Measurements from ENCODE around the gene IL18BP.
A peak's percentile ranks its signal among the peaks of the same experiment; 100 is the strongest.

The IL18BP gene

DNA sequence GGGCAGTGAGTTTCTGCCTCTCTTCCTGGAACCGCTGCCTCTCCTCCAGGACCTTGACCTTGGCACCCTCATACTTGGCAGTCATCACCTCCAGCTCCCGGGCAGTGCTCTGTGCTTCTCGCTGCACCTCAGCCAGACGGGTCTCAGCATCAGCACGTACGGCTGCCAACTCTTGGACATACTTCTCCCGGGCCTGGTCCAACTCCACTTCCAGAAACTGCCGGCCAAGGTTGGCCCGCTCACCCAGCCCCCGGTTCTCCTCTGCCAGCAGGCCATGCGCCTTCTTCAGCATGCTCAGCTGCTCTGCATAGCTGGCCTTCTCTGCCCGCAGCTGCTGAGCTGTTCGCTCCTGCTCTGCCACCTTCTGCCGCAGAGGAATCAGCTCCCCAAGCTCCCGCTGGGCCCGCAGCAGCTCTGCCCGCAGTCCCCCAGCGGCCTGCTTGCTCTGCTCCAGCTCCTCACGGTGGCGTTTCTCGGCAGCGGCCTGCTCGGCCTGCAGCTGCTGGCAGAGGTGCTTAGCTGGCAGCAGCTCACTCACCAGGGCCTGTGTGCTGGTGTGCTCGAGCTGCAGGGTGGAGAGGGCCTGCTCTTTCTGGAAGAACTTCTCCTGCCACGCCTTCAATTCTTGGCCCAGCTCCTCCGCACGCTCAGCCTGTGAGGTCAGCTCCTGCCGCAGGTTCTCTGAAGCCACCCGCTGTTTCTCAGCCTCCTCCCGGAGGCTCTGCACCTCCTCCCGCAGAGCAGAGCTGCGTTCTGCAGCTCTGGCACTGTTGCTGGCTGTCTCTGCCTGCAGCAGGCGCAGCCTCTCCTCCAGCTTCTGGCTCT, 14.4 kb downstream of the IL18BP start:
- peak; percentile 55 for DNase-seq

DNA sequence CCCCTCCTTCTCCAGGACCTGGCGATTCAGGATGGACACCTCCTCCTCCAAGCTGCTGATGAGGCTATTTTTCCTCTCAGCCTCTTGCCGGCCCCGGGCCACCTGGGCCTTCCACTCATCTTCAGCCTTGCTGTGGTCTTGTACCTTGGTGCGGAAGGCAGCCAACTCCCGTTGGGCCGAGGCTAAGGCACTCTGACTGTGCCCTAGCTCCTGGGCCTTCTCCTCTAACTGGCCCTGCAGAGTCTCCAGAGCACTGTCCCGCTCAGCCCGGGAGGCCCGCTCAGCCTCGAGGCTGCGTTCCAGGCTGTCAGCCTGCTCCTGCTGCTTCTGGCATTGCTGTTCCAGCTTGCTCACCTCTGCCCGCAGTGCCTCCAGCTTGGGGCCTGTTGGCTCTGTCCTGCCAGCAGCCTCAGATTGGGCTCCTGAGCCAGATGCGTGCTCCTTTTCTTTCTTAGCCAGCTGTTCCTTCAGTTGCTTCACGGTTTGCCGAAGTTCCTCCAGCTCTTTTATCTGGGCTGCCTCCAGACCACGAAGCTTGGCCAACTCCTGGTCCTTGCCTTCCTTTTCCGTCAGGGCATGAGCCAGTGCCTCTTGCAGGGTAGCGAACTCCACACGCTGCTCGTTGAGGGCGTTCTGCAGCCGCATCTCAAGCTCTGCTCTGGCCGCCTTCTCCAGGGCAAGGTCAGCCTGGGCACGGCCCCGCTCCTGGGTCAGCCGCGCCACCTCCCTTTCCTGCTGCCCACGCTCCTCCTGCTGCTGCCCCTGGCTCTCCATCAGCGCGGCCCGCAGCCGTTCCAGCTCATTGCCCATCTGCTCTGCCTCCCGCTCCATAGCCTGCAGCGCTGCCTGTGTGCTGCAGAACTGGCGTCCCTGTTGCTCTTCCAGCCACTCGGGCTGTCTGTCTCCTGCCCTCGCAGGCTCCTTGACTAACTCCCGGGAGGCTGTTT, 15.3 kb downstream of the IL18BP start:
- DNase-seq, result no peak

- no peak for DNase-seq
Observed at GRCh38 chr11:72014761-72015320, 16.1 kb downstream of the IL18BP start.

- peak; percentile 25 for DNase-seq
Observed at GRCh38 chr11:72015511-72016061, 16.9 kb downstream of the IL18BP start.

- DNase-seq, result no peak
Observed at GRCh38 chr11:72018171-72018570, 19.5 kb downstream of the IL18BP start.

GRCh38 chr11:72023335-72023734, 24.6 kb downstream of the IL18BP start:
- no peak for DNase-seq

- no peak for DNase-seq
Observed at GRCh38 chr11:72024069-72024754, 25.5 kb downstream of the IL18BP start.

DNA sequence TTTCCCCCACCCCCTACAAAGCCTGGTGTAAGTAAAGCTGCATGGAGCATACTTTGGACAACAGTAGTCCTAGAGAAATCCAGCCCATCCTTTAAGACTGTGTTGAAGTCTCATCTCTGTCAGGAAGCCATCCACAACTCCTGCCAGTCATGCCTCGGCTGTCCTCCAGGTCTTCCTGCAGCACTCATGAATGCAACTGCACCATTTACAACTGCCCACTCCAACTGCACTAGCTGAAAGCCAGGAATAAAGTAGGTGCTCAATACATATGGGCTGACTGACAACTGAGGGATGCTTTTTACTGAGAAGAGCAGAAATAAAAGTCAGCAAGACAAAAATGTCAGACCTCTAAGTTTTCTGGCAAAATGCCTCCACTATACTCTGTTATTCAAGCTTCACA, 27.4 kb downstream of the IL18BP start:
- no peak for DNase-seq

GRCh38 chr11:72030472-72031045, 31.9 kb downstream of the IL18BP start:
- no peak for DNase-seq

DNA sequence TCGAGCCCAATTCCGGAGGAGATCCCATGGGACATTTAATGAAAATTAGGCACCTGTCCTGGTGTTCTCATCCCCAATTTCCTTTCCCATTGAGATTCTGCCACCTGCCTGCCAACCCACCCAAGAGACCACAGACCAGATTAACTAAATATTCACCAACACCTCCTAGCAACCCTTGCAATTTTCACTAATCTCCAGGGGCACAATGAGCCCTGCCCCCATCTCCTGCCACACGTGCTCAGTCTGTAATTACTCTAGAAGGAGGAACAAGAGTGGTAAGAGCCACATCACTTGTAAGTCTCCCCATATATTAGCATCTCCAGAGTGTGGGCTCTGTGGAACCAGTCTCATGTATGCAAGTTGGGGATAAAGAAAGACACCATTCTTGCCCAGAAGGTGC, 38.0 kb downstream of the IL18BP start:
- no peak for DNase-seq

DNA sequence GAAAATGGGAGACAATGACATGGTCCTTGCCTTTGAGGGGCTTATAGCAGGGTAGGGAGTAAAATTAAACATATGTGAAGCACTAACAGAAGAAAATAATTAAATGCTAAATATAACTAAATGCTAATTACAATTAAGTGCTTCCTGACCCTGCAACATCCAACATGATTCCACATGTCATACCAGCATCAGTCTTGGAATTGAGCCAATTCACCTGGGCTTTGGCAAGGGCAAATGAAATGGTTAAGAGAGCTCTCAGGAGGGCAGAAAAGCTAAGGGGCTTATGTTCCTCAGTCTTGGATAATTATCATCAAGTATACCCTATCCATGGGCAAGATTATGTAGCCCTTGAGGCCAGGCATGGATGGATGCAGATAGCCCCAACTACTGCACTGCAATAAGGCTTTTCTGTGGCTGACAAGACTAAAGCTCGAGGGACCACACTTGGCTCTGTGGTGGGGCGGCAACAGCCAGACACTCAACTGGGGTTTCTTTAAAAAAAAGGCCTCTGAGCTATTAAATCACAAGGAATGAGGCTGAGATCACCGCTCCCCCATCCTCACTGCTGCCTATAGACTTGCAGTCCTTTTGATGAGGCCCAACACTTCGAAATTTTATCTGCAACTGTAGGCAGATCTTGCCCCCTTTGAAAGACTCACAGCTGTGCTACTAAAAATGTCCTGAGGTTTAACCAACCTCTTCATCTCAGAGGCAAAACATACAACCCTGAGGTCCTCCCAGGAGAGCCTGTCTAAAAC, 39.0 kb downstream of the IL18BP start:
- peak; percentile 56 for DNase-seq

DNA sequence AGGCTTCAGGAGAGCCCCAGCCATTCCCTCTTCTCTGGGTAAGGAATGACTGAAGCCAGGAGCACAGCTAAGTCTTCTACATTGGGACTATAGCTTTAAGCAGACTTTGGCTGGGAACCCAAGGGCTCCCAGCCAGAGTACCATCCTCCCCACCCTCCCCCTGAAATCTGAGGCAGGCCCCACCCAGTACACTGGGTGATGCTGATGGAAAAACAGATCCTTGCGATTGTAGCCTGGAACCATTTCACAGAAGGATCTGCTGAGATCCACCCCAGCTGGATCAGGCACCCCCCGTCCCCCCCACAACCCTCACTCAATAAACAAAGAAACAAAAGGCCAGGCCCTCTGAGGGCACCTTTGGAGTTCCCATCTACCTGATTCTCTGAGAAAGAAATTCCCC, 39.8 kb downstream of the IL18BP start:
- peak; percentile 81 for DNase-seq

DNA sequence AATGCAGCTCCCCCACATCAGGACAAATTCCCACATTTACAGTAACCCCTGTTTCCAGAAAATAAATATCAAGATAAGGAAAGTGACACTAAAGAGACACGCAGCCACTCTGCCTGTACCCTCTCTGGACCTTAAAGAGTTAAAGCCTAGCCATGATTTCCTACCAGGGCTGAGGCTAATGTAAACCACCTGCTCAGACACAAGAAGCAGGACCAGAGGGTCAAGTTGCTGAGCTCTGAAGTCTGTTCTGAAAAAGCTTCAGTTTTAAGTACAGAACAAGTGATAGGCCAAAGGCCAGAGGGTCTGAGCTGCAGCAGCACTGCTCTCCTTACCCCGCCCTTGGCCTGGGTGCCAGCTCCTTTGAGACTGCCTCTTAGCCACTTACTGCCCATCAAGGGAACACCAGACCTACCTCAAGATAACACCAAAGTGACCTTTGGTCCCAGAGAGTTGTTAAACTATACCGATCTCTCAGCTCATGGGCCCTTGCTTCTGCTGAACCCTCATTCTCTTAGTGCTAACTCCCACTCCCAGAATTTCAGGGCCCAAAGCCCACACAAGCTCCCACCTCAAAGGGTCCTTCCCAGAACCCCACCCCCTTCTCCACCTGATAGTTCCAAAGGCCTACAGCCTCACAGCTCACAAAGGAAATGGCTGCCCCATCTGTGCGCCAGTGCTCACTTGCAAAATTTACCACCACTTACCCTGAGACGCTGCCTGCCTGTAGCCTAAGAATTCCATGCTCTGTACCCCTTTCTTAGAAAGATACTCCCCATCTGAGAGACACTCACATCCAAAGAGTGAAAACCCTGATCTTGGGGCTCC, 40.5 kb downstream of the IL18BP start:
- DNase-seq, result peak; percentile 23

DNA sequence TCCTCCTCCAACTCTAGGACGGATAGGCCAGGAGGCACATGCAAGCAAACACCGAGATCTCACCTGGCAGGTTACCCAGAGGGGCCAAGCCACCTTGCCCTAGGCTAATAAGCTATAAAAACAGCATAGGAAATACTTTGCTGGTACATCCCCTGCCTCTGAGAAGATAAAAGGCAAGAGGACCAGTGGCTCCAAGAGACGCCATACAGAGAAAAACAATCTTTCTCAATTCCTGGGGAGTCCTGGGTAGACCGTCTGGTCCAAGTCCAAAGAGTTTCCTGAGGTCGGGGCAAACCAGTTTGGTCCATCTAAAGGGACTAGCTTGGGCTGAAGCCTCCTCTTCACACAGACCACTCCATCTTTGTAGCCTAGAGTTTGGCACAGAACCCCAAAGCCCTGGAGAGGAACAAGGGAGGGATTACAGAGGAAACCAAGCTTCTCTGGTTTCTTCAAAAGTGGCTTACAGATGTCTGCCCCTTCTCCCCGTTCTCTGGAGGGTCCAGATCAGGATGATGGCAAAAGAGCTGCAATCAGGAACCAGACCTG, 41.2 kb downstream of the IL18BP start:
- no peak for DNase-seq

- peak; percentile 97 for DNase-seq
Observed at GRCh38 chr11:72040491-72041363, 42.0 kb downstream of the IL18BP start.

GRCh38 chr11:72041364-72042063, 42.8 kb downstream of the IL18BP start:
- DNase-seq, result peak; percentile 83

- DNase-seq, result no peak
Observed at GRCh38 chr11:72042064-72042745, 43.5 kb downstream of the IL18BP start.

DNA sequence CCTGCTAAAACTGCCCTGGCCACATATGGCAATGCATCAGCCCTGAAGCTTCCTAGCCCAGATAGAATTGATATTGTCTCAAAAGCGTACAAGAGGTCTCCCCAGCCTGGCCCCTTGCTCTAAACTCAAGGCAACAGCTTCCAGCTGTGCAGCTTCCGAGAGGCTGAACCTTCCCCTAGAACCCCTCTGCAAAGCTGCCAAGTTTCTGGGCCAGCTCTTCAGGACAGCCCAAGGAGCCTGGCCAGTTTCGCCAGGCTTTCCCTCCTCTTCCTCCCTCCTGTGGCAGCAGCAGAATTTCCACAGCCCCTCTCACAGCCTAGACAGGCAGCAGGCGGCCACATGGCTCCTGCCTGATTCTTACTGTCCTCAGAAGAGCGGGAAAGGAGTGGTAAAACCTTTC, 47.1 kb downstream of the IL18BP start:
- no peak for DNase-seq
